H9 (cell line): ENCODE measurements around the gene HIF1A. TPM values are rescaled to one million over a fixed set of nuclear protein-coding genes. Genes with fewer than 3 reads are reported as not detected.
A peak's percentile ranks its signal among the peaks of the same experiment; 100 is the strongest.

Source experiments
- DNase-seq: peaks from one replicate; pipeline ENCODE4 v3.0.0-alpha.2; 2017
- H2AFZ ChIP-seq: one replicate; pipeline ENCODE4 v1.6.1; 2013; ENCODE audit warnings: mild to moderate bottlenecking, low read length, control low read depth, moderate library complexity
- H2AK5ac ChIP-seq: 2 replicates; pipeline ENCODE4 v1.6.1; 2013; ENCODE audit warnings: low read length, control low read depth, mixed read lengths; ENCODE audit not compliant: insufficient read length
- H2BK120ac ChIP-seq: one replicate; pipeline ENCODE4 v1.6.1; 2013; ENCODE audit warnings: low read depth, mild to moderate bottlenecking, low read length, control low read depth, inconsistent platforms; ENCODE audit not compliant: poor library complexity, severe bottlenecking
- H2BK12ac ChIP-seq: 2 replicates; pipeline ENCODE4 v1.6.1; 2013; ENCODE audit warnings: low read length, control low read depth, mixed read lengths, low read depth; ENCODE audit not compliant: insufficient read length
- H2BK15ac ChIP-seq: 2 replicates; pipeline ENCODE4 v1.6.1; 2013; ENCODE audit warnings: low read depth, low read length, control low read depth
- H2BK20ac ChIP-seq: one replicate; pipeline ENCODE4 v1.6.1; 2013; ENCODE audit warnings: low read depth, mild to moderate bottlenecking, low read length, control low read depth, inconsistent platforms; ENCODE audit not compliant: poor library complexity, severe bottlenecking
- H2BK5ac ChIP-seq: 2 replicates; pipeline ENCODE4 v1.6.1; 2013; ENCODE audit warnings: low read length, control low read depth, mixed read lengths; ENCODE audit not compliant: insufficient read length
- H3K14ac ChIP-seq: 2 replicates; pipeline ENCODE4 v1.6.1; 2013; ENCODE audit warnings: low read length, control low read depth; ENCODE audit not compliant: insufficient read depth
- H3K18ac ChIP-seq: 2 replicates; pipeline ENCODE4 v1.6.1; 2013; ENCODE audit warnings: low read depth, mild to moderate bottlenecking, mixed read lengths, low read length, control low read depth; ENCODE audit not compliant: insufficient read length
- H3K23ac ChIP-seq: 2 replicates; pipeline ENCODE4 v1.6.1; 2013; ENCODE audit warnings: low read length, control low read depth, mixed read lengths, low read depth; ENCODE audit not compliant: insufficient read length
- H3K23me2 ChIP-seq: 2 replicates; pipeline ENCODE4 v1.6.1; 2013; ENCODE audit warnings: low read depth, mild to moderate bottlenecking, mixed read lengths, low read length, control low read depth; ENCODE audit not compliant: insufficient read length, poor library complexity, severe bottlenecking
- H3K27ac ChIP-seq: 2 replicates; pipeline ENCODE4 v1.5.1; 2013; ENCODE audit warnings: low read length, control low read depth, mixed read lengths, low read depth; ENCODE audit not compliant: insufficient read length
- H3K27me3 ChIP-seq: 2 replicates; pipeline ENCODE4 v1.6.1; 2013; ENCODE audit warnings: low read length, control low read depth, inconsistent platforms; ENCODE audit not compliant: insufficient read depth
- H3K4ac ChIP-seq: 2 replicates; pipeline ENCODE4 v1.6.1; 2013; ENCODE audit warnings: low read depth, mild to moderate bottlenecking, control low read depth, inconsistent platforms, low read length, moderate library complexity
- H3K4me1 ChIP-seq: 2 replicates; pipeline ENCODE4 v1.6.1; 2013; ENCODE audit warnings: low read length, control low read depth, inconsistent platforms; ENCODE audit not compliant: insufficient read depth
- H3K4me2 ChIP-seq: 2 replicates; pipeline ENCODE4 v1.6.1; 2013; ENCODE audit warnings: low read length, control low read depth, mixed read lengths; ENCODE audit not compliant: insufficient read length, insufficient read depth
- H3K56ac ChIP-seq: 2 replicates; pipeline ENCODE4 v1.6.1; 2013; ENCODE audit warnings: low read depth, mild to moderate bottlenecking, mixed read lengths, low read length, control low read depth; ENCODE audit not compliant: insufficient read length
- H3K79me1 ChIP-seq: 2 replicates; pipeline ENCODE4 v1.6.1; 2013; ENCODE audit warnings: low read depth, mild to moderate bottlenecking, moderate library complexity, low read length, control low read depth, inconsistent platforms; ENCODE audit not compliant: insufficient read depth, poor library complexity, severe bottlenecking
- H3K79me2 ChIP-seq: 2 replicates; pipeline ENCODE4 v1.6.1; 2013; ENCODE audit warnings: low read length, control low read depth, inconsistent platforms; ENCODE audit not compliant: insufficient read depth
- H3K9ac ChIP-seq: 2 replicates; pipeline ENCODE4 v1.6.1; 2013; ENCODE audit warnings: low read length, control low read depth, mixed read lengths; ENCODE audit not compliant: insufficient read length; ENCODE audit errors: extremely low read depth
- H3K9me3 ChIP-seq: one replicate; pipeline ENCODE4 v1.6.1; 2013; ENCODE audit warnings: low read depth, low read length, inconsistent platforms; ENCODE audit not compliant: control insufficient read depth
- H3T11ph ChIP-seq: one replicate; pipeline ENCODE4 v1.6.1; 2013; ENCODE audit warnings: mild to moderate bottlenecking, low read length, control low read depth, inconsistent platforms
- H4K20me1 ChIP-seq: one replicate; pipeline ENCODE4 v1.6.1; 2013; ENCODE audit not compliant: control insufficient read depth, insufficient read length, insufficient read depth
- H4K5ac ChIP-seq: 2 replicates; pipeline ENCODE4 v1.6.1; 2013; ENCODE audit warnings: low read depth, mild to moderate bottlenecking, mixed read lengths, low read length, control low read depth; ENCODE audit not compliant: insufficient read length
- H4K8ac ChIP-seq: replicated peaks from 2 replicates; pipeline ENCODE4 v1.6.1; 2013; ENCODE audit warnings: low read length, control low read depth, mixed read lengths, low read depth; ENCODE audit not compliant: insufficient read length
- H4K91ac ChIP-seq: 2 replicates; pipeline ENCODE4 v1.6.1; 2013; ENCODE audit warnings: low read depth, mild to moderate bottlenecking, moderate library complexity, mixed read lengths, low read length, control low read depth; ENCODE audit not compliant: insufficient read length
- H3K27ac Mint-ChIP-seq, 3 experiments: 2 replicates in 2 of 3; 3 replicates in 1 of 3; pipeline ENCODE4 v1.8.0; 2020 to 2021; ENCODE audit warnings: mixed read lengths in 3 of 3, mild to moderate bottlenecking in 1 of 3, moderate library complexity in 1 of 3
- H3K27me3 Mint-ChIP-seq: 2 replicates; pipeline ENCODE4 v1.8.0; 2021; ENCODE audit warnings: low read depth, mild to moderate bottlenecking, moderate library complexity, mixed read lengths
- H3K36me3 Mint-ChIP-seq, 3 experiments: 2 replicates in 2 of 3; 3 replicates in 1 of 3; pipeline ENCODE4 v1.8.0; 2020 to 2021; ENCODE audit warnings: low read depth in 3 of 3, mixed read lengths in 3 of 3; ENCODE audit not compliant: insufficient read depth in 1 of 3
- H3K4me1 Mint-ChIP-seq, 2 experiments: 2 replicates each; pipeline ENCODE4 v1.8.0; 2020; ENCODE audit warnings: mixed read lengths in 2 of 2
- H3K4me3 Mint-ChIP-seq, 2 experiments: 2 replicates in 1 of 2; 3 replicates in 1 of 2; pipeline ENCODE4 v1.8.0; 2020 to 2021; ENCODE audit warnings: mild to moderate bottlenecking in 2 of 2, mixed read lengths in 2 of 2, moderate library complexity in 1 of 2
- H3K9me3 Mint-ChIP-seq, 2 experiments: 2 replicates in 1 of 2; 3 replicates in 1 of 2; pipeline ENCODE4 v1.8.0; 2020; ENCODE audit warnings: mild to moderate bottlenecking in 2 of 2, mixed read lengths in 2 of 2, moderate library complexity in 1 of 2
- CTCF ChIP-seq: fragments of 200-600 bp; sonication (generic); conservative IDR thresholded peaks from 3 replicates; pipeline ENCODE4 v1.8.0; 2021; ENCODE audit warnings: antibody characterized with exemption, mild to moderate bottlenecking
- WGBS: extraction: QIAGEN DNeasy Blood & Tissue Kit; methylation state at CpG from one replicate; pipeline ENCODE4 v1.1.7; 2013; ENCODE audit warnings: missing lambda C conversion rate, low lambda C conversion rate, mixed read lengths; ENCODE audit not compliant: insufficient read length; ENCODE audit errors: extremely low coverage; 5-methylcytosine and 5-hydroxymethylcytosine counted together
- total RNA-seq: library from RNA; stranded (reverse); gene quantifications from 2 replicates; pipeline ENCODE4 v1.2.1, GENCODE V29; 2021

The HIF1A gene
- total RNA-seq, 1 experiment from 2014 or later = 154 TPM

DNA sequence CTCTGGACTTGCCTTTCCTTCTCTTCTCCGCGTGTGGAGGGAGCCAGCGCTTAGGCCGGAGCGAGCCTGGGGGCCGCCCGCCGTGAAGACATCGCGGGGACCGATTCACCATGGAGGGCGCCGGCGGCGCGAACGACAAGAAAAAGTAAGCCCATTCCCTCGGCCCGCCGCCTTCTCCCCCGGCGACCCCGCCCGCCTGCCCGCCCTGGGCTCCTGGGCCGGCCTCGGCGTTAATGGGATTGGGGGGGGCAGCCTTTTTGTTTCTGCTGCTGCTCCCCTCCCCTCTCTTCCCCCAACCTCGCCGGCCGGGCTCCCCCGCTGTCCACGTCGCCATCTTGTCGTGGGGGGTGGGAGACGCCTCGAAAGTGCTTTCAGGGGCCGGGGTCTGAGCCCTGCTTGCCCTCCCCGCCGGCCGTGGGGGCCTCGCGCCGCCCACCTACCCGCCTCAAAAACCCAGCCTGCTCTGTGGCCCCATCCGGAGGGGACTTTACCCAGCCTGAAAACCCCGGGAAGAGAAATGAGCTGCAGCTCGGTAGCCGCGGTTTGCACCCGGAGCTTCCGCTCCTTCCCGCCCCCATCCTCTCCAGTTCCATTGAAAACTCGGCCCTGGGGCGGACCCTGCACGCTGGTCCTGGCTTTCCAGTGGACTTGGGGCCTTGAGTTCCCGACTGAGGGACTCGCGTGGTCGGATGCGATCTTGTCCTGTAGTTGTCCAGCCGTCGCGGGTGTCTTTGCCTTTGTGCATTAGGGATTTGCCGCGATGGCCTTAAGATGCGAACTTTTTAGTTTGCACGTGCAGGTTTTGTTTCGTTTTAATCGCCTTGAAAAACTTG lies 598 bp downstream of the HIF1A start:
- peak overlapping the region; percentile 85 for H3K4me2 ChIP-seq
- H3K9me3 Mint-ChIP-seq = peaks cover 0 to 2% of the 10 kb centered on the region in 2 experiments; a peak in 1 of 5 replicates
- H3K79me2 ChIP-seq = peaks cover 47% of the 10 kb centered on the region
- H4K20me1 ChIP-seq = no peaks in the 10 kb centered on the region
- peaks cover 48 to 50% of the 10 kb centered on the region in 2 experiments for H3K4me1 Mint-ChIP-seq
- H2BK12ac ChIP-seq = no peak overlapping the region
- H3K14ac ChIP-seq = peak overlapping the region; percentile 97
- H3K27me3 ChIP-seq = no peaks in the 10 kb centered on the region
- H3K4me1 ChIP-seq = peaks cover 8% of the 10 kb centered on the region
- H4K8ac ChIP-seq = peak overlapping the region; percentile 75
- no peaks in the 10 kb centered on the region for H3K79me1 ChIP-seq
- peak overlapping the region; percentile 20 for H3T11ph ChIP-seq
- no peak overlapping the region for H2BK20ac ChIP-seq
- H3K27ac Mint-ChIP-seq = peak overlapping the region; percentile 99
- no peak overlapping the region for H3K23ac ChIP-seq
- peak overlapping the region; percentile 99 for H3K9ac ChIP-seq
- TF ChIP-seq CTCF = no peak
- H3K56ac ChIP-seq = peak overlapping the region; percentile 94
- no peaks in the 10 kb centered on the region for H3K23me2 ChIP-seq
- H2AFZ ChIP-seq = no peak overlapping the region
- H2BK120ac ChIP-seq = peak overlapping the region; percentile 74
- peaks cover 7 to 13% (median 11%) of the 10 kb centered on the region in 3 experiments; a peak in 6 of 7 replicates for H3K36me3 Mint-ChIP-seq
- no peak overlapping the region; the same call in 1 of the 2 replicates for H2BK15ac ChIP-seq
- peak overlapping the region; percentile 80 for H4K91ac ChIP-seq
- DNase-seq = peak; percentile 62
- peak overlapping the region; percentile 20 for H4K5ac ChIP-seq
- peak overlapping the region; percentile 93 for H3K18ac ChIP-seq
- peak overlapping the region; percentile 82 for H2BK5ac ChIP-seq
- H3K27ac ChIP-seq = peak overlapping the region; percentile 43
- H3K4ac ChIP-seq = peak overlapping the region; percentile 72
- peak overlapping the region; percentile 91 for H2AK5ac ChIP-seq
- no peaks in the 10 kb centered on the region for H3K9me3 ChIP-seq
- no peaks in the 10 kb centered on the region for H3K27me3 Mint-ChIP-seq
- H3K4me3 Mint-ChIP-seq = peak overlapping the region; percentile 97 to 99
- WGBS = no CpG with 5 or more reads among the region's 70 CpGs
